HepG2 (cell line): ENCODE data around the gene THSD8. TPM values are rescaled to one million over a fixed set of nuclear protein-coding genes. Genes with fewer than 3 reads are reported as not detected.
A peak's percentile ranks its signal among the peaks of the same experiment; 100 is the strongest.

Experiments used
- ADNP ChIP-seq: sonication (generic); formaldehyde crosslinking; IDR thresholded peaks from 2 replicates; pipeline ENCODE4 v1.4.0; 2020; ENCODE audit warnings: missing genetic modification reagents
- CEBPG ChIP-seq: IDR thresholded peaks from 2 replicates; pipeline ENCODE4 v1.6.1; 2016
- ESRRA ChIP-seq: sonication (generic); formaldehyde crosslinking; IDR thresholded peaks from 2 replicates; pipeline ENCODE4 v1.5.1; 2020; ENCODE audit warnings: mild to moderate bottlenecking, low read depth, missing genetic modification reagents
- GATA4 ChIP-seq: sonication (generic); IDR thresholded peaks from 2 replicates; pipeline ENCODE4 v1.6.1; 2016; ENCODE audit warnings: antibody characterized with exemption, low read depth, borderline replicate concordance
- PATZ1 ChIP-seq: sonication (generic); formaldehyde crosslinking; IDR thresholded peaks from 2 replicates; pipeline ENCODE4 v1.4.0; 2020; ENCODE audit warnings: missing genetic modification reagents
- PHF21A ChIP-seq: sonication (generic); formaldehyde crosslinking; IDR thresholded peaks from 2 replicates; pipeline ENCODE4 v1.5.0; 2020; ENCODE audit warnings: mild to moderate bottlenecking, missing genetic modification reagents
- POGZ ChIP-seq: sonication (generic); formaldehyde crosslinking; IDR thresholded peaks from 2 replicates; pipeline ENCODE4 v1.4.0; 2020; ENCODE audit warnings: mild to moderate bottlenecking, missing genetic modification reagents
- RARA ChIP-seq: IDR thresholded peaks from 2 replicates; pipeline ENCODE4 v1.6.1; 2016; ENCODE audit warnings: missing genetic modification reagents, missing compliant biosample characterization
- TARDBP ChIP-seq: sonication (generic); formaldehyde crosslinking; IDR thresholded peaks from 2 replicates; pipeline ENCODE4 v1.8.0; 2022; ENCODE audit warnings: mild to moderate bottlenecking, missing genetic modification reagents
- TBX2 ChIP-seq: sonication (generic); formaldehyde crosslinking; IDR thresholded peaks from 2 replicates; pipeline ENCODE4 v1.5.0; 2020; ENCODE audit warnings: missing genetic modification reagents, mild to moderate bottlenecking, borderline replicate concordance
- TP53 ChIP-seq: sonication (generic); formaldehyde crosslinking; conservative IDR thresholded peaks from 2 replicates; pipeline ENCODE4 v1.4.0; 2020; ENCODE audit warnings: missing genetic modification reagents
- ZBTB10 ChIP-seq: sonication (generic); formaldehyde crosslinking; IDR thresholded peaks from 2 replicates; pipeline ENCODE4 v1.4.0; 2020; ENCODE audit warnings: missing genetic modification reagents, borderline replicate concordance
- ZBTB42 ChIP-seq: sonication (generic); formaldehyde crosslinking; IDR thresholded peaks from 2 replicates; pipeline ENCODE4 v1.5.0; 2020; ENCODE audit warnings: mild to moderate bottlenecking, missing genetic modification reagents
- ZNF329 ChIP-seq: sonication (generic); formaldehyde crosslinking; IDR thresholded peaks from 2 replicates; pipeline ENCODE4 v1.9.0; 2021; ENCODE audit warnings: low read depth, mild to moderate bottlenecking, missing genetic modification reagents
- ZNF546 ChIP-seq: sonication (generic); formaldehyde crosslinking; conservative IDR thresholded peaks from 2 replicates; pipeline ENCODE4 v1.8.1; 2023; ENCODE audit warnings: mild to moderate bottlenecking, missing genetic modification reagents
- ZNF792 ChIP-seq: IDR thresholded peaks from 2 replicates; pipeline ENCODE4 v1.6.1; 2016
- ZSCAN9 ChIP-seq: IDR thresholded peaks from 2 replicates; pipeline ENCODE4 v1.6.1; 2016; ENCODE audit warnings: borderline replicate concordance
- polyA plus RNA-seq, 8 experiments: library from polyadenylated mRNA; depleted of rRNA in 3 of 8; stranded (reverse) in 7 of 8; unstranded in 1 of 8; fragments of >200 nt; fragmentation: Illumina TruSeq in 4 of 8; extraction: Trizol in 4 of 8; gene quantifications; 2 replicates each; pipeline versions ENCODE4 v1.2.1 to v1.2.3, GENCODE V29; 2011 to 2016; ENCODE audit warnings: low read depth in 4 of 8, missing spikeins in 1 of 8, mixed read lengths in 1 of 8; ENCODE audit not compliant: insufficient read depth in 1 of 8
- total RNA-seq, 5 experiments: library from RNA; depleted of rRNA; stranded (reverse); fragments of >200 nt; fragmentation: Illumina TruSeq; extraction: Trizol; gene quantifications; 2 replicates each; pipeline ENCODE4 v1.2.3, GENCODE V29; 2016; ENCODE audit warnings: low read depth in 1 of 5
- TF ChIP-seq, protein P1 (sequence below): sonication (generic); formaldehyde crosslinking; IDR thresholded peaks from 2 replicates; pipeline ENCODE4 v1.8.1; 2023; ENCODE audit warnings: mild to moderate bottlenecking, moderate library complexity, missing genetic modification reagents

The THSD8 gene
- total and polyA plus RNA-seq, 2 of the 13 experiments (the other 11 are each of a cell fraction or from before 2014, with no cell fraction given): 4.8 to 14.9 TPM

- peak; percentile 79; the same call in 1 of the 2 replicates for TF ChIP-seq ZBTB10
- TF ChIP-seq TP53 (CRISPR knock-in tag): no peak
- 0 out of 2 replicates have a peak, but pooled peaks have one; percentile 40 for TF ChIP-seq ZNF329 (CRISPR knock-in tag)
- TF ChIP-seq TBX2: peak; percentile 46; the same call in 1 of the 2 replicates
- peak; percentile 43; the same call in 1 of the 2 replicates for TF ChIP-seq PHF21A (CRISPR knock-in tag)
- TF ChIP-seq ZNF546 (CRISPR knock-in tag): 0 out of 2 replicates have a peak, but pooled peaks have one; percentile 41
- TF ChIP-seq, protein P1, sequence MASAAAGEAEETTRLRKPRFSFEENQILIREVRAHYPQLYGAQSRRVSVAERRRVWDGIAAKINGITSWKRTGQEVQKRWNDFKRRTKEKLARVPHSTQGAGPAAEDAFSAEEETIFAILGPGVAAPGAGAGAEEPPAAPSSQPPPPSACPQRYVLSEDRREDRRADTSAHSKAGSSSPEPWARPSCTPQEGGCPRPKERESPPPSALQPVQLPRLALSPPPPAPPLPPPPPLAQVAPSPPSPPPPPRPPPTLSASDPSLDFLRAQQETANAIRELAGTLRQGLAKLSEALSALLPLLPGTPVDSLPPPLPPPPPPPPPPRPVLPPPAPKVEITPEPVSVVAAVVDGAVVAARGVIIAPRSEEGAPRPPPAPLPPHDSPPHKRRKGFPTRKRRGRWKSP (CRISPR knock-in tag): peak; percentile 47; the same call in 1 of the 2 replicates
- peak; percentile 89 for TF ChIP-seq PATZ1 (CRISPR knock-in tag)
- no peak for TF ChIP-seq ADNP (CRISPR knock-in tag)
- TF ChIP-seq GATA4: no peak
- 0 out of 2 replicates have a peak, but pooled peaks have one; percentile 15 for TF ChIP-seq ESRRA (CRISPR knock-in tag)
- no peak for TF ChIP-seq CEBPG (CRISPR knock-in tag)
- 0 out of 2 replicates have a peak, but pooled peaks have one; percentile 30 for TF ChIP-seq ZNF792 (CRISPR knock-in tag)
- 0 out of 2 replicates have a peak, but pooled peaks have one; percentile 26 for TF ChIP-seq POGZ (CRISPR knock-in tag)
- TF ChIP-seq ZBTB42: 0 out of 2 replicates have a peak, but pooled peaks have one; percentile 41
- peak; percentile 92 for TF ChIP-seq RARA (CRISPR knock-in tag)
- TF ChIP-seq ZSCAN9: no peak
- TF ChIP-seq TARDBP (CRISPR knock-in tag): 0 out of 2 replicates have a peak, but pooled peaks have one; percentile 39
- TF ChIP-seq, all 625 proteins: peak for 61
These were observed 17.9 kb upstream of the THSD8 start (continued) for GRCh38 chr19:12783849-12784393.
